AG09319 (cell line): ENCODE results near the gene SMARCA4.

Experiments used
- DNase-seq: peaks from one replicate; pipeline ENCODE4 v3.0.0-alpha.2; 2010; ENCODE audit warnings: low read depth; ENCODE audit errors: extremely low read depth
- CTCF ChIP-seq: IDR thresholded peaks from 2 replicates; pipeline ENCODE4 v1.5.1; 2011; ENCODE audit warnings: low read depth, mild to moderate bottlenecking, inconsistent platforms, low read length, moderate library complexity

The SMARCA4 gene

GRCh38 chr19:11061952-11062351 is 101.1 kb downstream of the SMARCA4 start:
- no peak for DNase-seq
- TF ChIP-seq CTCF: no peak

GRCh38 chr19:11063434-11063833 is 102.6 kb downstream of the SMARCA4 start:
- no peak for DNase-seq
- TF ChIP-seq CTCF: no peak

- no peak for TF ChIP-seq CTCF
- no peak for DNase-seq
Measured at GRCh38 chr19:11064831-11065303, 104.0 kb downstream of the SMARCA4 start.

- no peak for DNase-seq
- no peak for TF ChIP-seq CTCF
Measured at GRCh38 chr19:11066326-11066725, 105.5 kb downstream of the SMARCA4 start.

- TF ChIP-seq CTCF: no peak
- no peak for DNase-seq
Measured at GRCh38 chr19:11067356-11068113, 106.7 kb downstream of the SMARCA4 start.

- no peak for TF ChIP-seq CTCF
- DNase-seq: no peak
Measured at GRCh38 chr19:11069561-11069960, 108.7 kb downstream of the SMARCA4 start.

GRCh38 chr19:11070123-11070522 is 109.3 kb downstream of the SMARCA4 start:
- DNase-seq: no peak
- no peak for TF ChIP-seq CTCF
